Glutamatergic neuron (in vitro differentiated cells): ENCODE results near the gene NOL6. TPM values are rescaled to one million over a fixed set of nuclear protein-coding genes. Genes with fewer than 3 reads are reported as not detected.
"Not testable (repeated sequence)": the region's sequence is repeated elsewhere in the genome, so short reads cannot be mapped to it uniquely, and the experiment has no call there.

Experiments used
- DNase-seq: peaks from one replicate; pipeline ENCODE4 v3.0.0; 2022
- H3K27ac Mint-ChIP-seq: one replicate; pipeline ENCODE4 v1.8.0; 2020; ENCODE audit warnings: mild to moderate bottlenecking, mixed read lengths, inconsistent platforms; ENCODE audit not compliant: unreplicated experiment
- H3K27me3 Mint-ChIP-seq: one replicate; pipeline ENCODE4 v1.8.0; 2020; ENCODE audit warnings: mild to moderate bottlenecking, moderate library complexity, mixed read lengths, inconsistent platforms; ENCODE audit not compliant: unreplicated experiment
- H3K36me3 Mint-ChIP-seq: one replicate; pipeline ENCODE4 v1.8.0; 2020; ENCODE audit warnings: mild to moderate bottlenecking, mixed read lengths, inconsistent platforms; ENCODE audit not compliant: unreplicated experiment
- H3K4me1 Mint-ChIP-seq: one replicate; pipeline ENCODE4 v1.8.0; 2020; ENCODE audit warnings: mild to moderate bottlenecking, low read depth, mixed read lengths, inconsistent platforms; ENCODE audit not compliant: unreplicated experiment
- H3K4me3 Mint-ChIP-seq: one replicate; pipeline ENCODE4 v1.8.0; 2020; ENCODE audit warnings: mild to moderate bottlenecking, mixed read lengths, inconsistent platforms; ENCODE audit not compliant: unreplicated experiment
- H3K9me3 Mint-ChIP-seq: one replicate; pipeline ENCODE4 v1.8.0; 2020; ENCODE audit warnings: mild to moderate bottlenecking, moderate library complexity, mixed read lengths, inconsistent platforms; ENCODE audit not compliant: unreplicated experiment
- total RNA-seq: library from RNA; stranded (reverse); fragmentation: NEBNext Ultra II Directional; extraction: Animal tissue kit (Norgen Biotek cat#: 25700); gene quantifications from one replicate; pipeline ENCODE4 v1.2.1, GENCODE V29; 2021; ENCODE audit not compliant: unreplicated experiment
- TF ChIP-seq, protein P1 (sequence below): fragments of 200-600 bp; sonication (generic); IDR thresholded peaks from one replicate; pipeline ENCODE4 v1.5.0; 2021; ENCODE audit not compliant: partially characterized antibody, unreplicated experiment

Gene NOL6
- total RNA-seq, 1 donor from 2014 or later, result 25.6 TPM

DNA sequence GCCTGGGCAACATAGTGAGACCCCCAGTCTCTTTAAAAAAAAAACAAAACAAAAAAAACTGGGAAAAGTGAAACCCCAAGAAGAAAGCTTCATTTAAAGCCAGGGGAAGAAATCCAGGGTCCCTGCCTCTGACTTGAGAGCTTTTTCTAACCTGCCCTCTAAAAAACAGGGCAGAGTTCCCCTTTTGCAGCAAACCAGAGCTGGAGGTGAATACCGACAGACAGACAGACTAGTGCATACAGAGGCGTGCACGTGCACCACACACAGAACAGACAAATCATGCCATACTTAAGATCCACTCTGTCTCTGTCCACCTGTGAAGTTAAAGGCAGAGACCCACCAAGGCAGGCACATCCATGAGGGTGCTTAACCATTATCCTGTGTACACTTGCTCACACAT lies 14.6 kb downstream of the NOL6 start:
- TF ChIP-seq, protein P1, sequence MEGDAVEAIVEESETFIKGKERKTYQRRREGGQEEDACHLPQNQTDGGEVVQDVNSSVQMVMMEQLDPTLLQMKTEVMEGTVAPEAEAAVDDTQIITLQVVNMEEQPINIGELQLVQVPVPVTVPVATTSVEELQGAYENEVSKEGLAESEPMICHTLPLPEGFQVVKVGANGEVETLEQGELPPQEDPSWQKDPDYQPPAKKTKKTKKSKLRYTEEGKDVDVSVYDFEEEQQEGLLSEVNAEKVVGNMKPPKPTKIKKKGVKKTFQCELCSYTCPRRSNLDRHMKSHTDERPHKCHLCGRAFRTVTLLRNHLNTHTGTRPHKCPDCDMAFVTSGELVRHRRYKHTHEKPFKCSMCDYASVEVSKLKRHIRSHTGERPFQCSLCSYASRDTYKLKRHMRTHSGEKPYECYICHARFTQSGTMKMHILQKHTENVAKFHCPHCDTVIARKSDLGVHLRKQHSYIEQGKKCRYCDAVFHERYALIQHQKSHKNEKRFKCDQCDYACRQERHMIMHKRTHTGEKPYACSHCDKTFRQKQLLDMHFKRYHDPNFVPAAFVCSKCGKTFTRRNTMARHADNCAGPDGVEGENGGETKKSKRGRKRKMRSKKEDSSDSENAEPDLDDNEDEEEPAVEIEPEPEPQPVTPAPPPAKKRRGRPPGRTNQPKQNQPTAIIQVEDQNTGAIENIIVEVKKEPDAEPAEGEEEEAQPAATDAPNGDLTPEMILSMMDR, result no peak
- Mint-ChIP-seq H3K36me3 (no peaks in the 10 kb centered on the region), H3K4me1 (no peaks in the 10 kb centered on the region), H3K27me3 (peaks cover 3% of the 10 kb centered on the region), H3K27ac (no peak overlapping the region), H3K9me3 (no peaks in the 10 kb centered on the region), H3K4me3 (no peak overlapping the region)
- DNase-seq, result no peak

DNA sequence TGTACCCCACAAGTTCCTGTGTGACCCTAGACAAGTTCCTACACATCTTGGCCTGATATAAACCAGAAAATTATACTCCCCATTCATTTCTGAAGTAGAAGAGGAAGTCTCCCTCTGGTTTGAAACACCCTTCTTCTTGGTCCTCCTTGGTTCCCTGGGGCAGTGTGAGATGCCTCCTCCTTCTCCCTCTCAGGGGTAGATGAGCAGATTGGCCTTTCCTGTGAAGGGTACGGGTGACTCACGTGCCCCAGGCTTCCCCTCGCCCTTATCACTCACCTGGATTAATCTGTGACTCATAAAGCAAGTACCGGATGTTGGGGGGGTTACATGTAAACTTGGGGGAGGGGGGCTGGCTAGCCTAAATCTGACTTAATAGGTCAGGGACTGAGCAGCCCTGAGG lies 15.3 kb downstream of the NOL6 start:
- no peaks in the 10 kb centered on the region for H3K36me3 Mint-ChIP-seq
- no peaks in the 10 kb centered on the region for H3K4me1 Mint-ChIP-seq
- H3K27ac Mint-ChIP-seq, result no peak overlapping the region
- peaks cover 3% of the 10 kb centered on the region for H3K27me3 Mint-ChIP-seq
- TF ChIP-seq, protein P1, result no peak
- no peak overlapping the region for H3K4me3 Mint-ChIP-seq
- DNase-seq, result no peak
- no peaks in the 10 kb centered on the region for H3K9me3 Mint-ChIP-seq

GRCh38 chr9:33455945-33456344 lies 17.8 kb downstream of the NOL6 start:
- Mint-ChIP-seq H3K27ac (no peak overlapping the region), H3K4me1 (peaks cover 2% of the 10 kb centered on the region), H3K9me3 (peaks cover 1% of the 10 kb centered on the region), H3K4me3 (no peak overlapping the region), H3K27me3 (peaks cover 2% of the 10 kb centered on the region), H3K36me3 (no peaks in the 10 kb centered on the region)
- no peak for DNase-seq
- TF ChIP-seq, protein P1, result no peak

DNA sequence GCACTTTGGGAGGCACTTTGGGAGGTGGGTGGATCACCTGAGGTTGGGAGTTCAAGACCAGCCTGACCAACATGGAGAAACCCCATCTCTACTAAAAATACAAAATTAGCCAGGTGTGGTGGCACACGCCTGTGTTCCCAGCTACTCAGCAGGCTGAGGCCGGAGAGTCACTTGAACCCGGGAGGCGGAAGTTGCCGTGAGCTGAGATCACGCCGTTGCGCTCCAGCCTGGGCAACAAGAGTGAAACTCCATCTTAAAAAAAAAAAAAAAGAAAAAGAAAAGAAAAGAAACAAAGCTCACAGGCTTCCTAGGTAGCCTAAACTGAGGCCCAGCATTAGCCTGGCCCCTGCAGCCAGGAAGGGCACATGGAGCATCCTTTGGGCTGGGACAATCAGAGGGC lies 18.3 kb downstream of the NOL6 start:
- not testable (repeated sequence) for H3K27ac Mint-ChIP-seq, H3K9me3 Mint-ChIP-seq, H3K36me3 Mint-ChIP-seq, H3K27me3 Mint-ChIP-seq, DNase-seq, H3K4me1 Mint-ChIP-seq, H3K4me3 Mint-ChIP-seq

DNA sequence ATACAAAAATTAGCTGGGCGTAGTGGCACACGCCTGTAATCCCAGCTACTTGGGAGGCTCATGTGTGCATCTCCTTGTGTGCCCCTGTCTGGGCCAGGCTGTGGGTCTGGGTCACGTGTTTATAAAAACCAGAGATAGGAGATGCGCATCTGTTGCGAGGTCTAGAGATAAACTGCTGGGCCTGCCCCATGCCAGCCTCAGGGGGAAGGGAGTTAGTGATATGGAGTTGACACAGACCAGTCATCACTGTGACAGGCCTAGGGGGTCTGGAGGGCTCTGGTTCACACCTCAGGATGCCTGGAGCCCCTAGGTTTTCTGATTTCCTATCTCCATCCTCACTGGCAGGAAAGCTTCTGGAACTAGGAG lies 19.1 kb downstream of the NOL6 start:
- H3K36me3 Mint-ChIP-seq, DNase-seq: not testable (repeated sequence)

GRCh38 chr9:33453999-33454660 lies 19.6 kb downstream of the NOL6 start:
- H3K4me1 Mint-ChIP-seq, result peaks cover 2% of the 10 kb centered on the region
- no peak overlapping the region for H3K27ac Mint-ChIP-seq
- no peaks in the 10 kb centered on the region for H3K36me3 Mint-ChIP-seq
- TF ChIP-seq, protein P1, result no peak
- H3K27me3 Mint-ChIP-seq, result peaks cover 3% of the 10 kb centered on the region
- H3K9me3 Mint-ChIP-seq, result peaks cover 1% of the 10 kb centered on the region
- H3K4me3 Mint-ChIP-seq, result no peak overlapping the region
- no peak for DNase-seq

More for the DNA sequence above, 19.1 kb downstream of the NOL6 start:
- not testable (repeated sequence) for H3K4me3 Mint-ChIP-seq, H3K27me3 Mint-ChIP-seq, H3K4me1 Mint-ChIP-seq, H3K9me3 Mint-ChIP-seq, H3K27ac Mint-ChIP-seq
